ENCODE results near the gene SLC44A2.

The SLC44A2 gene

DNA sequence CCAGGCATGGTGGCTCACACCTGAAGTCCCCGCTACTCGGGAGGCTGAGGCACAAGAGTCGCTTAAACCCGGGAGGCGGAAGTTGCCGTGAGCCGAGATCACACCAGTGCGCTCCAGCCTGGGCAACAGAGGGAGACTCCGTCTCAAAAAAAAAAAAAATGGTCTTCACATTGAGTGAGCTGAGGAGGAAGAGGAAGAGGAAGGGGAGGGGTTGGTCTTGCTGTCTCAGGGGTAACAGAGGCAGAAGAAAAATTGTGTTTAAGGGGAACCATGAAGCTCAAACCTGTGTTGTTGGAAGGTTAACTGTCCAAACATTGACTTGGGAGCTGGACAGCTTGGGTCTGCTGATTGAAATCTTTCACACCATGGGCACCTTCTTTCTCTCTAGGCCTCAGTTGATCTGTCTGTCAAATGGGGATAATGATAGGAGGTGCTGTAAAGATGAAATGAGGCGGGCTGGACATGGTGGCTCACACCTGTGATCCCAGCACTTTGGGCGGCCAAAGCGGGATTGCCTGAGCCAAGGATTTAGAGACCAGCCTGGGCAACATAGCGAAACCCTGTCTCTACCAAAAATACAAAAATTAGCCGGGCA lies 9.8 kb upstream of the SLC44A2 start:
- no peak for DNase-seq (ENCODE audit: low read depth)
- no peak overlapping the region for H3K4me3 ChIP-seq (ENCODE audit: low read depth, low read length)
- TF ChIP-seq, protein P1, sequence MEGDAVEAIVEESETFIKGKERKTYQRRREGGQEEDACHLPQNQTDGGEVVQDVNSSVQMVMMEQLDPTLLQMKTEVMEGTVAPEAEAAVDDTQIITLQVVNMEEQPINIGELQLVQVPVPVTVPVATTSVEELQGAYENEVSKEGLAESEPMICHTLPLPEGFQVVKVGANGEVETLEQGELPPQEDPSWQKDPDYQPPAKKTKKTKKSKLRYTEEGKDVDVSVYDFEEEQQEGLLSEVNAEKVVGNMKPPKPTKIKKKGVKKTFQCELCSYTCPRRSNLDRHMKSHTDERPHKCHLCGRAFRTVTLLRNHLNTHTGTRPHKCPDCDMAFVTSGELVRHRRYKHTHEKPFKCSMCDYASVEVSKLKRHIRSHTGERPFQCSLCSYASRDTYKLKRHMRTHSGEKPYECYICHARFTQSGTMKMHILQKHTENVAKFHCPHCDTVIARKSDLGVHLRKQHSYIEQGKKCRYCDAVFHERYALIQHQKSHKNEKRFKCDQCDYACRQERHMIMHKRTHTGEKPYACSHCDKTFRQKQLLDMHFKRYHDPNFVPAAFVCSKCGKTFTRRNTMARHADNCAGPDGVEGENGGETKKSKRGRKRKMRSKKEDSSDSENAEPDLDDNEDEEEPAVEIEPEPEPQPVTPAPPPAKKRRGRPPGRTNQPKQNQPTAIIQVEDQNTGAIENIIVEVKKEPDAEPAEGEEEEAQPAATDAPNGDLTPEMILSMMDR (IDR thresholded peaks at IDR 0.05; ENCODE audit: low read depth, low read length, missing control alignments) = no peak

DNA sequence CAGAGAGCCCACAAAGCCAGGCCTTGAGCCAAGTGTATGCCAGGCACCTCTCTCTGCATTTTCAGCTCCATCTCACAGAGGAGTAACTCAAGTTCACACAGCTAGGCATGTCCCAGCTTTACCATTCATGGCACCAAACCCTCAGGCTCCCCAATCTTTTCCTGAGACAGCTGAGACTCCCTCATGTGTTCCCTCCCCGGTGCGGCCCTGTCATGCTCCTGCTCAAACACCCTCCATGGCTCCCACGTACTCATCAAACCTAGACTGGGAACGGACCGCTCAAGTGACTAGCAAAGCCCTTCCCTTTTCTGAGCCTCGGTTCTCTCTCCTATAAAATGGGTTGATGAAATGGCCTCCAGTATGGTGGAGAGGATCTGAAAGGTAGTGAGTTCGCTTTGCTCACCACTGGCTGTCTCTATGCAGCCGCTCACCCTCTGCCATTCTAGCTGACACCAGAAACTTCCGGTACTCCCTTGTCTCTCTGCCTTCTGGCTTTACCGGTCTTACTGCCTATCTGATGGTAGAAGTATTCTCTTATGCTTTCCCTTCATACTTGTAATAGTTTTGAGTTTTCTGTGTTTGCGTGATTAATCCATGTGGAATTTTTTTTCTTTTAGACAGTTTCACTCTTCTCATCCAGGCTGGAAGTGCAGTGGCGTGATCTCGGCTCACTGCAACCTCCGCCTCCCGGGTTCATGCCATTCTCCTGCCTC lies 7.8 kb upstream of the SLC44A2 start:
- DNase-seq (ENCODE audit: low read depth) = no peak
- H3K4me3 ChIP-seq (ENCODE audit: low read depth, low read length) = no peak overlapping the region
- TF ChIP-seq, protein P1 (IDR thresholded peaks at IDR 0.05; ENCODE audit: low read depth, low read length, missing control alignments) = no peak

GRCh38 chr19:10618846-10619245 lies 6.5 kb upstream of the SLC44A2 start:
- no peak for DNase-seq (ENCODE audit: low read depth)

GRCh38 chr19:10620786-10621185 lies 4.6 kb upstream of the SLC44A2 start:
- TF ChIP-seq, protein P1 (IDR thresholded peaks at IDR 0.05; ENCODE audit: low read depth, low read length, missing control alignments) = no peak
- H3K4me3 ChIP-seq (ENCODE audit: low read depth, low read length) = no peak overlapping the region
- DNase-seq (ENCODE audit: low read depth) = no peak

More at GRCh38 chr19:10618846-10619245, 6.5 kb upstream of the SLC44A2 start:
- H3K4me3 ChIP-seq (ENCODE audit: low read depth, low read length) = no peak overlapping the region
- TF ChIP-seq, protein P1 (IDR thresholded peaks at IDR 0.05; ENCODE audit: low read depth, low read length, missing control alignments) = no peak

DNA sequence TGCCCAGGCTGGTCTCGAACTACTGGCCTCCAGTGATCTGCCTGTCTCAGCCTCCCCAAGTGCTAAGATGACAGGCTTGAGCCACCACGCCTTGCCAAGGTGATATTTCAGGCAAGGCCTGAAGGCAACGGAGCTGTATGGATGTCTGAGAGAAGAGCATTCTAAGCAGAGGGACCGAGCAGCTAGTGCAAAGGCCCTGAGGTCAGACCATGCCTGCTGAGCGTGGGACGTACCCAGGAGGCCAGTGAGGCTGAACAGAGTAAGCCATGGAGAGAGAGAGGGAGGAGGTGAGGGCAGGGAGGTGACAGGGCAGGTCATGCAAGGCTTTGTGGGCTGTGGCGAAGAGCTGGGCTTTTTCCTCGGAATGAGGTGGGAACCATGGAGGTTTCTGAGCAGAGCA lies 3.4 kb upstream of the SLC44A2 start:
- DNase-seq (ENCODE audit: low read depth) = no peak
- H3K4me3 ChIP-seq (ENCODE audit: low read depth, low read length) = no peak overlapping the region
- TF ChIP-seq, protein P1 (IDR thresholded peaks at IDR 0.05; ENCODE audit: low read depth, low read length, missing control alignments) = no peak

DNA sequence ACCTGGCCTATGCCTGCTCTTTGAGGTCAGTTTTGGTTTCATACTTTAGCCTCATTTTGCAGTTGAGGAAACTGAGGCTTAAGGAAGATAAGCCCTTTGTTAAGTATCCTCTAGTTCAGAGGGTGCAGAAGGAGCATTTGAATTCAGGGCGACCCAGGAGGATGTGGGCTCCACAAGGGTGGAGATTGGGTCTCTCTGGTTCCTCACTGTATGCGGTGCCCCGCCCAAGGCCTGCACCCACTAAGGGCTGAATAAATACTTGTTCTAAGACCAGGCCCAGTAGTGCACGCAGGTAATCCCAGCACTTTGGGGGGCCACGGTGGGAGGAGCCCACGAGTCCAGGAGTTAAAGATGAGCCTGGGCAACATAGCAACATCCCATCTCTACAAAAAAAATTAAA lies 768 bp upstream of the SLC44A2 start:
- TF ChIP-seq, protein P1 (IDR thresholded peaks at IDR 0.05; ENCODE audit: low read depth, low read length, missing control alignments) = no peak
- no peak for DNase-seq (ENCODE audit: low read depth)
- H3K4me3 ChIP-seq (ENCODE audit: low read depth, low read length) = no peak overlapping the region

DNA sequence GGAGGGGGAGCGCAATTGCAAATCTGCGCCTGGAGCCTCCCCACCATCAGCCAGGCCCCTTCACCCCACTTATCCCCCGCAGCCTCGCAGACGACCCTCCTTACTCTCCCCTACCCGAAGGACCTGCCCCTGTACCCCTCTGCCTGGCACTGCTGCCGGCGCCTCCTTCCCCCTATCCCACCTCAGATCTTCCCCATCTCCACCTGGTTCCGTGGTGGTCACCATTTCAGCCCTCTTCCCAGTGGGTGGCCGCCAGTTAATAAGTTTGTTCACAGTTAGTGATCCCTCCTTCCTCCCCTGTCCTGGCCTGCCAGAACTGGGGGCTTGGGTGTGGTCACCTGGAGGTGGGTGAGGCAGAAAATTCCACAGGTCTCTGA lies 397 bp downstream of the SLC44A2 start:
- H3K4me3 ChIP-seq (ENCODE audit: low read depth, low read length) = no peak overlapping the region
- no peak for DNase-seq (ENCODE audit: low read depth)

More for the DNA sequence above, 397 bp downstream of the SLC44A2 start:
- TF ChIP-seq, protein P1 (IDR thresholded peaks at IDR 0.05; ENCODE audit: low read depth, low read length, missing control alignments) = no peak

All from GM12864 (cell line).